HG03432 (cell line): Measurements from ENCODE around the gene CDK7.
"Not testable (repeated sequence)": the region's sequence is repeated elsewhere in the genome, so short reads cannot be mapped to it uniquely, and the experiment has no call there.

Experiments used
- ATAC-seq: cut with Tn5 transposase; IDR thresholded peaks from one replicate; pipeline ENCODE4 v1.9.1; 2021; ENCODE audit warnings: mild to moderate bottlenecking, moderate library complexity; ENCODE audit not compliant: unreplicated experiment

CDK7 gene

DNA sequence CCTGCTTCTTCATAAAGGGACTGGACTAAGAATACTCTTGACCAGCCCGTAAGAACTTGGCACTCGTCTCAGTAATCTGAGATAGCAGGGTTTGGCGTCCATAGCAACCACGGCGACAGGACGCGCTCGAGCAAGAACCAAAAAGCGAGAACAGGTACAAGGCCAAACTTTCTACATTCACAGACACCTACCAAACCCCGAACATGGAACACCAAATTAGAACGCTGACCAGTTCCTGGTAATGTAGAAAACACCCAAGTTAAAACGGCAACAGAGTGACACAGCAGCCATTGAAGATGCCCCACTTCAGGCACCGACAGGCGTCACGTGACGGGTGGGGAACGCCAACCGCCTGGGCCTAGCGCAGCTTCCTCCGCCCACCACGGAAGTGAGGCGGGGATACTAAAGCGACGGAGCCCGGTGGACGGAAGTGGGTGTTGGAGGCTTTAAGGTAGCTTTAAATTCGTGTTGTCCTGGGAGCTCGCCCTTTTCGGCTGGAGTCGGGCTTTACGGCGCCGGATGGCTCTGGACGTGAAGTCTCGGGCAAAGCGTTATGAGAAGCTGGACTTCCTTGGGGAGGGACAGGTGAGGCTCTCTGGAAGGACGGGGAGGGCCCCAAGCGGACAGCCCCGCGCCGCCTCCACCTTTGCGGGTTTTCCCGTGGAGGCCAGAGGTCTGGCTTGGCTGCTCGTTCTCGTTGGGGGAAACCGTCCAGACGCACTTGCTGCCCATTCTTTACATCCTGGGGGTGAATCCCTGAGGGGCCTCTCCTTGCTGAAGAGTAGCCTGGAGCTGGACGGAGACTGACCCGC is at the start of gene CDK7:
Gene CDK7 (plus strand): TSS at position 430 of the 812 bp plus-strand sequence. CDS start 90 bp downstream, at position 520.
- ATAC-seq, result peak; percentile 99

- no peak for ATAC-seq
Observed at GRCh38 chr5:69187342-69187741, 47.3 kb upstream of the CDK7 start.

DNA sequence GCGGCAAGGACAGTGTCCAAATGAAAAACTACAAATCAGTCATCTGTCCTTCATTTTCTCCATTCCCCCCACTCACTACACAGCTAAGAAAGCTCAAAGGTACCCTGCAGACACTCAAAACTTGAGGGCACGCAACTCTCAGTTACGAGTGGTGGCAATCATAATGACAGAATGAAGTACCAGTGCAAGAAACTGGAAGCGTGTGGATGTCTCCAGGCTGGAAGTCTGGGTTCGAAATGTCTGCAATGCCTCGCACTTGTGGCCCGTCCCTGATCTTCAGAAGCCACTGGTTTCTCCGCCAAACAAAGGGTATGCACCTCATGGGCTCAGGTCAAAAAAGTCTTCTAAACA is 45.9 kb upstream of the CDK7 start:
- peak; percentile 3 for ATAC-seq

- peak; percentile 96 for ATAC-seq
Observed at GRCh38 chr5:69189162-69190086, 45.3 kb upstream of the CDK7 start, which contains the start of gene CENPH. TSS of gene CENPH (plus strand) at chr5:69189583. CDS start at chr5:69189635, 52 bp downstream.

DNA sequence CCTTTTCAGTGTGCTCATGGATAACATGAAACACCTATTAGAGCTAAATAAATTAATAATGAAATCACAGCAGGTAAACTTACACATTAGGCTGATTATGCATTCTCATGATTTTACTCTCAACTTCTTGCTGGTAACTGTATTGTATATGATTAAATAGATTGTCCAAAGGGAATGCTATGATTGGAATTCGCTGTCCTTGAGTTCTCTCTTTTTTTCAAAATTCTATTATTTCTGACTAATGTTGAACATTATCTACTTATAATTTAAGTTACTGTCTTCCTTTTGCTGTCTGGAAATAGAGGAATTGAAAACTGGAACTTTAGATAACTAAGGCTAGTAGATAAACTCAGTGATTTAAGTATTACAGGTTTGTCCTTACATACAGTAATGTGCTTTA is 32.2 kb upstream of the CDK7 start:
- no peak for ATAC-seq

DNA sequence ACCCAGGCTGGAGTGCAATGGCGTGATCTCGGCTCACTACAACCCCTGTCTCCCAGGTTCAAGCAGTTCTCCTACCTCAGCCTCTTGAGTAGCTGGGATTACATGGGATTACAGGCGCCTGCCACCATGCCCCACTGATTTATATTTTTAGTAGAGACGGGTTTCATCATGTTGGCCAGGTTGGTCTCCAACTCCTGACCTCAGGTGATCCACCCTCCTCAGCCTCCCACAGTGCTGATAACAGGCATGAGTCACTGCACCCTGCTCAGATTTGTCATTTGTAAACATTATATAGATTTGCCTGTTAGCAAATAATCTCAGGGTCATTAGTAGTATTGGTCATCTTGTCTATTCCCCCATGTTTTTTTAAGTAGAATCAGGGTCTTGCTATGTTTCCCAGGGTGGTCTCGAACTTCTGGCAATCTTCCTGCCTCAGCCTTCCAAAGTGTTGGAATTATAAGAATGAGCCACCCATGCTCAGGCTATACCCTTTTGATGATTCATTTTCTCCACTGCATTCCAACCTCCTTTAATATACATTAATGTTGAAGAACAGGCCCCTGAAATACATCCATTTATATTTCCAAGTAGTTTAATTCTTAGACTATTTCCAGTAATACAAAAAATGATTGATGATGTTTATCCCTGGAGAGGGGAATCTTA is 28.0 kb upstream of the CDK7 start:
- no peak for ATAC-seq

- no peak for ATAC-seq
Observed at GRCh38 chr5:69209602-69210001, 25.1 kb upstream of the CDK7 start.

DNA sequence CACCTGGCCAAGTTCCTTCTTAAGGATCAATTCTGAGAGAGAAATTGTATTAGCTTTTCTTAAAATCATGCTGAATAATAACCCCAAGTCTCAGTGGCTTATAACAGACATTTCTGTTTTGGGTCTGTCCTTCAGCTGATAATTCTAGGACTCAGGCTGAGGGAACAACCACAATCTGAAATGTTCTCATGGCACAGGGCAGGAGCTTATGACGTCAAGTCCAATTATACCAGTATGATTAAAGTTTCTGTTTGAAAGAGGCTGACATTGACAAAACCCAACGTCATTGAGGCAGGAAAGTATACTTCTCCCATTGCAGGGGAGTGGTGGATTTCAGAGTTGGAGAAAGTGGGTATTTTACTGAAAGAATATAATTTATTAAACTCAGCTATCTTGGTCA is 23.5 kb upstream of the CDK7 start:
- no peak for ATAC-seq

DNA sequence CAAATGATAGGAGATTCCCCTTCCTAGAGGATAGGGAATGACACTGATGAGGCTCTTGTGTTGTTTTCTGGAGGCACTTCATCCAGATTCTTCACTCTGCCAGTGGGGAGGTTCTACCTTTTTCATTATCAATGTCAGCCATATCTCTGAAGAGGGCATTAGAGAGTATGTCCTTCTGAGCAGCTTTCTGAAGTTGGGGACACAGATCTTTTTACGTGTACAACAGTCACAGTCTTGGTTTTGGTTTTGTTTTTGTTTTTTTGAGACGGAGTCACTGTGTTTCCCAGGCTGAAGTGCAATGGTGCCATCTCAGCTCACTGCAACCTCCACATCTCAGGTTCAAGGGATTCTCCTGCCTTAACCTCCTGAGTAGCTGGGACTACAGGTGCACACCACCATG is 22.7 kb upstream of the CDK7 start:
- ATAC-seq, result no peak

DNA sequence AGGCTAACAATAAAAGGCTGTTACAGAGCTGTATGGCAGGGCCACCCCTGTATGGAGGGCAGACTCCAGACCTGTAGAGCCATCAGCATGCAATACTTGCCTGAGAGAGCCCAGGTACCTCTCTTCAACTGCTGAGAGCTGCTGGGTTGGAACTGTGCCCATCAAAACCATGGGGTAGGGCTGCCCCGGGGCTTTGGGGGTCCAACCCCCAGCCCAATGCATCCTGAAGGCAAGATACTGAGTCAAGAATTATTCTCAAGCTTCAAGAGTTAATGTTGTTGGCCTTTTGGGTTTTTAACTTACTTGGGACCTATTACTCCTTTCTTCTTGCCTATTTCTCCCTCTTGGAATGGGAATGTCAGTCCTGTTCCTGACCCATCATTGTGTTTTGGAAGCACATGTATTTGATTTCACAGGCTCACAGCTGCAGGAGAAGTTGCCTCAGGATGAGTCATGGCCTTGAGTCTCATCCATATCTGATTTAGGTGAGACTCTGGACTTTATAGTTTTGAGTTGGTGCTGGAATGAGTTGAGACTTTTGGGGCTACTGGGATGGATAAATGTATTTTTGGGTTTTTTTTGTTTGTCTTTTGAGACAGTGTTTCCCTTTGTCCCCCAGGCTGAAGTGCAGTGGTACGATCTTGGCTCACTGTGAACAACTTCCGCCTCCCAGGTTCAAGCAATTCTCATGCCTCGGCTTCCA is 21.0 kb upstream of the CDK7 start:
- ATAC-seq, result no peak

DNA sequence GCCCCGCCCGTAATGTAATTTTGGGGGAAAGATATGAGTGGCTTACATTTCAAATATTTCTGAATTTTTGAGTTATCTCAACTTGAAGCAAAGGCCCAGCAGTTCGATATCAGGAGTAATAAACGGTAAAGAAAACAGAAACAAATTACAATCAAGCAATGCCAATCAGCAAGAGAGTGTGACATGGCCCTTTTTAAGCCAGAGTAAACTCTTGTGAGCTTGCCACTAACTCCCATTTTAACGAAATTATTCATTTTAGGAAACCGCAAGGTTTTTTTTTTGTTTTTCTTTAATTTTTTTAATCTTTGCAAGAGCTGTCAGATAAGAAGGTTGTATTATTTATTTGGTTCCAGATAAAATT is 17.6 kb upstream of the CDK7 start:
- ATAC-seq, result no peak

GRCh38 chr5:69217548-69218526 is 16.8 kb upstream of the CDK7 start:
- peak; percentile 93 for ATAC-seq

DNA sequence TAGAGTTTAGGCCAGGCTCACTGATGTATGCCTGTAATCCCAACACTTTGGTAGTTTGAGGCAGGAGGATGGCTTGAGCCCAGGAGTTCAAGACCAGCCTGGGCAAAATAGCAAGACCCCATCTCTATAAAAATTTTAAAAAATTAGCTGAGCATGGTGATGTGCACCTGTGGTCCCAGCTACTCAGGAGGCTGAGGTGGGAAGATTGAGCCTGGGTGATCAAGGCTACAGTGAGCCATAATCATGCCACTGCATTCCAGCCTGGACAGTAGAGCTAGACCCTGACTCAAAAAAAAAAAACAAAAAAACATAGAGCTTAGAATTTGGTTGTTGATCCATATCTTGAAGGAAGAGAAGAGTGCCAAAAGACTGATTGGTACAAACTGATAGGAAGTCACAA is 14.7 kb upstream of the CDK7 start:
- no peak for ATAC-seq

DNA sequence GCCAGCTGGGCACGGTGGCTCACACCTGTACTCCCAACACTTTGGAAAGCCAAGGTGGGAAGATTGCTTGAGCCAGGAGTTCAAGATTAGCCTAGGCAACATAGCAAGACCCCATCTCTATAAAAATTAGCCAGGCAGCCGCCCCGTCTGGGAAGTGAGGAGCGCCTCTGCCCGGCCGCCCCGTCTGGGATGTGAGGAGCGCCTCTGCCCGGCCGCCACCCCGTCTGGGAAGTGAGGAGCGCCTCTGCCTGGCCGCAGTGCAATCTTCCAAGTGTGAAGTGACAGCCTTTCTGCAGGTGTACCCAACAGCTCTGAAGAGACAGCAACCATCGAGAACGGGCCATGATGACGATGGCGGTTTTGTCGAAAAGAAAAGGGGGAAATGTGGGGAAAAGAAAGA is 14.3 kb upstream of the CDK7 start:
- ATAC-seq, result not testable (repeated sequence)

- not testable (repeated sequence) for ATAC-seq
Observed at GRCh38 chr5:69220833-69221232, 13.9 kb upstream of the CDK7 start.

GRCh38 chr5:69224520-69224919 is 10.2 kb upstream of the CDK7 start:
- no peak for ATAC-seq

- ATAC-seq, result no peak
Observed at GRCh38 chr5:69225860-69226259, 8.8 kb upstream of the CDK7 start.

GRCh38 chr5:69230181-69230580 is 4.5 kb upstream of the CDK7 start:
- ATAC-seq, result no peak

DNA sequence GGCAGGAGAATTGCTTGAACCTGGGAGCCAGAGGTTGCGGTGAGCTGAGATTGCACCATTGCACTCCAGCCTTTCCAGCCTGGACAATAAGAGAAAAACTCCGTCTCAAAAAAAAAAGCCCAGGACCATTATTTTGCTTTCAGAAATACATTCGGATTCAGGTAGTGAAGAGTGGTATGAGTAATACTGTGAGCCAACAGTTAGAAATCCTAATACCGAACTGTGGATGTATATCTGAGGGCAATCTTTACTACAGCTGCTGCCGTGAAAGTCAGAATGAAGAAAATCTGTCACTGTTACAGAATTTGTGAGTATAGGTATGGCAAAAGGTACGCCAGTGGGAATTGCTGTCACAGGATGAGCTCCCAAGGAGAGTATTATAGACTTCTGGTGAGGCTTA is 3.4 kb upstream of the CDK7 start:
- no peak for ATAC-seq

- no peak for ATAC-seq
Observed at GRCh38 chr5:69231851-69232250, 2.8 kb upstream of the CDK7 start.
